Thyroid gland (tissue), 4 donors: ENCODE measurements around the gene EVI5L. TPM values are rescaled to one million over a fixed set of nuclear protein-coding genes. Genes with fewer than 3 reads are reported as not detected.

ENCODE experiments used
- DNase-seq, 2 donors: peaks; one replicate each; pipeline ENCODE4 v3.0.0-alpha.2; 2019
- H3K27ac ChIP-seq, 3 donors: fragments of 200-600 bp; sonication (generic); 1 replicate in 2 of 3; 2 replicates in 1 of 3; pipeline ENCODE4 v1.5.1; 2016 to 2019; ENCODE audit warnings: mild to moderate bottlenecking in 1 of 3, moderate library complexity in 1 of 3
- H3K27me3 ChIP-seq: fragments of 200-600 bp; sonication (generic); one replicate; pipeline ENCODE4 v1.5.1; 2019
- H3K36me3 ChIP-seq, 2 donors: fragments of 200-600 bp; sonication (generic); one replicate each; pipeline ENCODE4 v1.5.1; 2016 to 2019
- H3K4me1 ChIP-seq, 2 donors: fragments of 200-600 bp; sonication (generic); one replicate each; pipeline ENCODE4 v1.5.1; 2017 to 2019
- H3K4me3 ChIP-seq, 3 donors: fragments of 200-600 bp; sonication (generic); replicated peaks in 1 of 3; 1 replicate in 2 of 3; 2 replicates in 1 of 3; pipeline ENCODE4 v1.5.1; 2016; ENCODE audit warnings: mild to moderate bottlenecking in 1 of 3
- H3K9me3 ChIP-seq: fragments of 200-600 bp; sonication (generic); one replicate; pipeline ENCODE4 v1.5.1; 2017
- CTCF ChIP-seq, 6 experiments: fragments of 200-600 bp in 3 of 6; fragments of 450-650 bp in 3 of 6; sonication (generic) in 3 of 6; IDR thresholded peaks; one replicate each; pipeline ENCODE4 v1.5.1; 2016 to 2019; ENCODE audit warnings: antibody characterized with exemption in 6 of 6, mild to moderate bottlenecking in 2 of 6, inconsistent platforms in 1 of 6, moderate library complexity in 1 of 6
- POLR2A ChIP-seq, 2 donors: fragments of 450-650 bp; IDR thresholded peaks; one replicate each; pipeline ENCODE4 v1.6.1; 2017; ENCODE audit warnings: antibody characterized with exemption in 2 of 2, mild to moderate bottlenecking in 2 of 2, moderate library complexity in 1 of 2
- WGBS, 2 donors: methylation state at CpG; one replicate each; pipeline ENCODE4 v1.1.5; 2017; 5-methylcytosine and 5-hydroxymethylcytosine counted together
- intact Hi-C: fragments of 100-400 bp; cut with DNase I; formaldehyde crosslinking; loops from one replicate; pipeline ENCODE4 v1.15.1; 2023
- total RNA-seq, 4 donors: library from RNA; depleted of rRNA; stranded (reverse); fragments of >200 nt; gene quantifications; one replicate each; pipeline ENCODE4 v1.2.3, GENCODE V29; 2016

The EVI5L gene
- total RNA-seq, 4 donors from 2014 or later, result 9.8 to 29.3 (median 21.8) TPM

- H3K36me3 ChIP-seq, result peaks cover 35 to 38% of the 10 kb centered on the region in 2 donors
- H3K27ac ChIP-seq, result no peak overlapping the region
- H3K27me3 ChIP-seq, result no peaks in the 10 kb centered on the region
- 89 to 95% methylated on average over 16 to 21 of the region's 31 CpGs for WGBS, 2 donors
- H3K9me3 ChIP-seq, result no peaks in the 10 kb centered on the region
- no peak for TF ChIP-seq CTCF (IDR thresholded peaks at IDR 0.05)
- TF ChIP-seq POLR2A (IDR thresholded peaks at IDR 0.05), result no peak
- no peak for DNase-seq
- no peak overlapping the region for H3K4me3 ChIP-seq
- peaks cover 0 to 17% of the 10 kb centered on the region in 2 donors for H3K4me1 ChIP-seq
- intact Hi-C loops, result no loop called here
Measured at GRCh38 chr19:7912144-7912696, 82.2 kb downstream of the EVI5L start.

GRCh38 chr19:7912697-7913564 is 82.9 kb downstream of the EVI5L start:
- H3K4me3 ChIP-seq, result no peak overlapping the region
- H3K4me1 ChIP-seq, result peaks cover 0 to 24% of the 10 kb centered on the region in 2 donors
- H3K9me3 ChIP-seq, result no peaks in the 10 kb centered on the region
- peaks cover 35 to 38% of the 10 kb centered on the region in 2 donors for H3K36me3 ChIP-seq
- H3K27ac ChIP-seq, result no peak overlapping the region
- H3K27me3 ChIP-seq, result no peaks in the 10 kb centered on the region
- 95 to 97% methylated on average over 39 of the region's 39 CpGs for WGBS, 2 donors
- intact Hi-C loops, result no loop called here
- DNase-seq, result no peak
- TF ChIP-seq CTCF (IDR thresholded peaks at IDR 0.05), result no peak
- TF ChIP-seq POLR2A (IDR thresholded peaks at IDR 0.05), result no peak

- no peak for DNase-seq
- H3K27ac ChIP-seq, result no peak overlapping the region
- TF ChIP-seq POLR2A (IDR thresholded peaks at IDR 0.05) (no peak), CTCF (IDR thresholded peaks at IDR 0.05) (no peak)
- no peak overlapping the region for H3K4me3 ChIP-seq
- intact Hi-C loops, result no loop called here
- peaks cover 0 to 26% of the 10 kb centered on the region in 2 donors for H3K4me1 ChIP-seq
- H3K9me3 ChIP-seq, result no peaks in the 10 kb centered on the region
- peaks cover 35 to 38% of the 10 kb centered on the region in 2 donors for H3K36me3 ChIP-seq
- WGBS, 2 donors, result 90 to 92% methylated on average over 10 of the region's 10 CpGs
- H3K27me3 ChIP-seq, result peaks cover 1% of the 10 kb centered on the region
Measured at GRCh38 chr19:7913652-7914051, 83.6 kb downstream of the EVI5L start.

- DNase-seq, result no peak
- H3K27me3 ChIP-seq, result peaks cover 4% of the 10 kb centered on the region
Measured at GRCh38 chr19:7914099-7914498, 84.1 kb downstream of the EVI5L start.

More at GRCh38 chr19:7914099-7914498, 84.1 kb downstream of the EVI5L start:
- intact Hi-C loops, result no loop called here
- H3K27ac ChIP-seq, result no peak overlapping the region
- WGBS, 2 donors, result 65 to 75% methylated on average over 12 of the region's 12 CpGs
- H3K4me3 ChIP-seq, result no peak overlapping the region
- H3K9me3 ChIP-seq, result no peaks in the 10 kb centered on the region
- TF ChIP-seq POLR2A (IDR thresholded peaks at IDR 0.05), result no peak
- TF ChIP-seq CTCF (IDR thresholded peaks at IDR 0.05), result no peak
- peaks cover 35 to 37% of the 10 kb centered on the region in 2 donors for H3K36me3 ChIP-seq
- H3K4me1 ChIP-seq, result peaks cover 0 to 26% of the 10 kb centered on the region in 2 donors

Other genes with a start within 250 kb of the EVI5L start
- 10 to 100 TPM in 3 of 4 donors, 1 to 10 TPM in 1; 9.0 to 25.4 (median 14.2) TPM for gene CAMSAP3, start 234.4 kb upstream of the EVI5L start, total RNA-seq
- gene XAB2, start 200.7 kb upstream of the EVI5L start, total RNA-seq, result 10 to 100 TPM; 53.7 to 77.2 (median 55.4) TPM
- 10 to 100 TPM in 3 of 4 donors, 1 to 10 TPM in 1; 6.0 to 45.5 (median 13.9) TPM for gene PET100, start 200.4 kb upstream of the EVI5L start, total RNA-seq
- 1 to 10 TPM in 2 of 4 donors, not detected in 2; 1.1 to 1.3 TPM for gene PCP2, start 196.5 kb upstream of the EVI5L start, total RNA-seq
- gene STXBP2, start 193.1 kb upstream of the EVI5L start, total RNA-seq, result 10 to 100 TPM; 48.8 to 89.2 (median 70.2) TPM
- not detected for gene RETN, start 161.2 kb upstream of the EVI5L start, total RNA-seq
- gene MCEMP1, start 153.1 kb upstream of the EVI5L start, total RNA-seq, result 1 to 10 TPM in 1 of 4 donors, under 1 TPM in 1, not detected in 2; 0.54 to 1.7 TPM
- 100 to 1,000 TPM in 2 of 4 donors, 10 to 100 TPM in 2; 46.8 to 111 (median 93.1) TPM for gene TRAPPC5, start 149.4 kb upstream of the EVI5L start, total RNA-seq
- not detected for gene FCER2, start 128.1 kb upstream of the EVI5L start, total RNA-seq
- 1 to 10 TPM in 2 of 4 donors, under 1 TPM in 2; 0.22 to 2.0 (median 0.81) TPM for gene CLEC4G, start 98.1 kb upstream of the EVI5L start, total RNA-seq
- 1 to 10 TPM; 1.5 to 6.4 (median 3.3) TPM for gene CD209, start 82.7 kb upstream of the EVI5L start, total RNA-seq
- under 1 TPM in 1 of 4 donors, not detected in 3; 0.13 TPM for gene CLEC4M, start 67.0 kb upstream of the EVI5L start, total RNA-seq
- under 1 TPM; 0.13 to 0.45 (median 0.20) TPM for gene PRR36, start 44.2 kb downstream of the EVI5L start, total RNA-seq
- 1 to 10 TPM; 1.4 to 3.3 (median 2.3) TPM for gene LRRC8E, start 58.3 kb downstream of the EVI5L start, total RNA-seq
- gene MAP2K7, start 73.7 kb downstream of the EVI5L start, total RNA-seq, result 10 to 100 TPM in 3 of 4 donors, 1 to 10 TPM in 1; 9.1 to 18.6 (median 14.9) TPM
- not detected for gene TGFBR3L, start 84.6 kb downstream of the EVI5L start, total RNA-seq
- 10 to 100 TPM in 2 of 4 donors, 1 to 10 TPM in 2; 9.3 to 14.0 (median 11.5) TPM for gene SNAPC2, start 90.1 kb downstream of the EVI5L start, total RNA-seq
- 1 to 10 TPM; 1.4 to 3.0 (median 2.0) TPM for gene CTXN1, start 95.9 kb downstream of the EVI5L start, total RNA-seq
- 10 to 100 TPM; 47.4 to 85.6 (median 56.6) TPM for gene TIMM44, start 113.4 kb downstream of the EVI5L start, total RNA-seq
- gene ELAVL1, start 175.4 kb downstream of the EVI5L start, total RNA-seq, result 10 to 100 TPM; 24.2 to 46.7 (median 42.4) TPM
- gene CCL25, start 222.5 kb downstream of the EVI5L start, total RNA-seq, result not detected